GM13976 (cell line): ENCODE results near the gene PRG3.

Source experiments
- DNase-seq: peaks from one replicate; pipeline ENCODE4 v3.0.0; 2012; ENCODE audit warnings: low spot score
- CTCF ChIP-seq: IDR thresholded peaks from 2 replicates; pipeline ENCODE4 v1.5.1; 2012; ENCODE audit warnings: borderline replicate concordance, mild to moderate bottlenecking; ENCODE audit not compliant: insufficient read depth; ENCODE audit errors: extremely low read depth, missing control alignments, control extremely low read depth
- in situ Hi-C: fragments of 300-500 bp; cut with MboI; formaldehyde crosslinking; loops from one replicate; pipeline ENCODE4 v1.12.0; 2022; ENCODE audit warnings: low sequenced_read_pairs, mixed read lengths, inconsistent platforms; ENCODE audit not compliant: unreplicated experiment

The PRG3 gene

GRCh38 chr11:57419146-57419545 is 38.2 kb upstream of the PRG3 start:
- in situ Hi-C loops: no loop called here
- no peak for TF ChIP-seq CTCF
- DNase-seq: no peak

GRCh38 chr11:57418131-57418530 is 37.2 kb upstream of the PRG3 start:
- in situ Hi-C loops: no loop called here
- no peak for DNase-seq
- TF ChIP-seq CTCF: no peak

- DNase-seq: no peak
- no peak for TF ChIP-seq CTCF
- in situ Hi-C loops: no loop called here
Measured at GRCh38 chr11:57417056-57417455, 36.1 kb upstream of the PRG3 start.

GRCh38 chr11:57416436-57416835 is 35.5 kb upstream of the PRG3 start:
- in situ Hi-C loops: no loop called here
- TF ChIP-seq CTCF: no peak
- DNase-seq: no peak

GRCh38 chr11:57414612-57415212 is 33.8 kb upstream of the PRG3 start:
- no peak for DNase-seq
- no peak for TF ChIP-seq CTCF
- in situ Hi-C loops: no loop called here

GRCh38 chr11:57413681-57414080 is 32.7 kb upstream of the PRG3 start:
- in situ Hi-C loops: no loop called here
- no peak for TF ChIP-seq CTCF
- DNase-seq: no peak

GRCh38 chr11:57410287-57410686 is 29.3 kb upstream of the PRG3 start:
- TF ChIP-seq CTCF: no peak
- no peak for DNase-seq
- in situ Hi-C loops: no loop called here
